ENCODE measurements around the gene METTL17.
A peak's percentile ranks its signal among the peaks of the same experiment; 100 is the strongest.
"Not testable (repeated sequence)": the region's sequence is repeated elsewhere in the genome, so short reads cannot be mapped to it uniquely, and the experiment has no call there.

METTL17 gene

GRCh38 chr14:20956376-20956976, 33.3 kb upstream of the METTL17 start:
- Histone ChIP-seq H3K36me3 (ENCODE audit: insufficient read depth, low read length) (no peaks in the 10 kb centered on the region), H3K9me2 (ENCODE audit: low read depth, low read length) (no peaks in the 10 kb centered on the region), H3K4me2 (ENCODE audit: low read length) (no peak overlapping the region), H3K9me3 (ENCODE audit: low read length) (no peaks in the 10 kb centered on the region), H3K9ac (ENCODE audit: low read length) (no peak overlapping the region), H3K27ac (ENCODE audit: low read depth, low read length, poor library complexity, severe bottlenecking) (no peak overlapping the region), H3K79me2 (ENCODE audit: insufficient read depth, low read length) (no peaks in the 10 kb centered on the region), H4K20me1 (ENCODE audit: insufficient read depth, low read length) (no peaks in the 10 kb centered on the region), H3K4me1 (ENCODE audit: insufficient read depth, low read length, severe bottlenecking) (peaks cover 6% of the 10 kb centered on the region), H3K27me3 (ENCODE audit: insufficient read depth, low read length) (no peaks in the 10 kb centered on the region), H2AFZ (ENCODE audit: low read length) (no peak overlapping the region), H3K4me3 (ENCODE audit: low read depth, low read length, poor library complexity, severe bottlenecking) (no peak overlapping the region), H3F3A (ENCODE audit: insufficient read depth, low read length) (no peaks in the 10 kb centered on the region)
- TF ChIP-seq CTCF (IDR thresholded peaks at IDR 0.05; ENCODE audit: low read length) (no peak), EZH2 (IDR thresholded peaks at IDR 0.05; ENCODE audit: borderline replicate concordance, low read length) (no peak)

- not testable (repeated sequence) for H3F3A ChIP-seq (ENCODE audit: insufficient read depth, low read length); H2AFZ ChIP-seq (ENCODE audit: low read length); H3K36me3 ChIP-seq (ENCODE audit: insufficient read depth, low read length); H3K4me1 ChIP-seq (ENCODE audit: insufficient read depth, low read length, severe bottlenecking); H3K9me3 ChIP-seq (ENCODE audit: low read length); H3K79me2 ChIP-seq (ENCODE audit: insufficient read depth, low read length); H3K27ac ChIP-seq (ENCODE audit: low read depth, low read length, poor library complexity, severe bottlenecking); H3K4me3 ChIP-seq (ENCODE audit: low read depth, low read length, poor library complexity, severe bottlenecking); H3K9me2 ChIP-seq (ENCODE audit: low read depth, low read length); H3K4me2 ChIP-seq (ENCODE audit: low read length); H4K20me1 ChIP-seq (ENCODE audit: insufficient read depth, low read length); H3K9ac ChIP-seq (ENCODE audit: low read length); H3K27me3 ChIP-seq (ENCODE audit: insufficient read depth, low read length)
Measured at GRCh38 chr14:20958946-20959345, 30.8 kb upstream of the METTL17 start.

GRCh38 chr14:20969336-20969735, 20.4 kb upstream of the METTL17 start:
- H3K4me2 ChIP-seq (ENCODE audit: low read length): no peak overlapping the region
- H3K27me3 ChIP-seq (ENCODE audit: insufficient read depth, low read length): no peaks in the 10 kb centered on the region
- no peak overlapping the region for H3K27ac ChIP-seq (ENCODE audit: low read depth, low read length, poor library complexity, severe bottlenecking)
- H3K4me1 ChIP-seq (ENCODE audit: insufficient read depth, low read length, severe bottlenecking): peaks cover 9% of the 10 kb centered on the region
- no peaks in the 10 kb centered on the region for H3K9me2 ChIP-seq (ENCODE audit: low read depth, low read length)
- H3K4me3 ChIP-seq (ENCODE audit: low read depth, low read length, poor library complexity, severe bottlenecking): no peak overlapping the region
- H2AFZ ChIP-seq (ENCODE audit: low read length): no peak overlapping the region
- no peaks in the 10 kb centered on the region for H3K36me3 ChIP-seq (ENCODE audit: insufficient read depth, low read length)
- no peaks in the 10 kb centered on the region for H4K20me1 ChIP-seq (ENCODE audit: insufficient read depth, low read length)
- H3K79me2 ChIP-seq (ENCODE audit: insufficient read depth, low read length): no peaks in the 10 kb centered on the region
- no peaks in the 10 kb centered on the region for H3K9me3 ChIP-seq (ENCODE audit: low read length)
- no peak overlapping the region for H3K9ac ChIP-seq (ENCODE audit: low read length)
- no peak for TF ChIP-seq CTCF (IDR thresholded peaks at IDR 0.05; ENCODE audit: low read length)
- TF ChIP-seq EZH2 (IDR thresholded peaks at IDR 0.05; ENCODE audit: borderline replicate concordance, low read length): no peak
- no peaks in the 10 kb centered on the region for H3F3A ChIP-seq (ENCODE audit: insufficient read depth, low read length)

GRCh38 chr14:20970647-20970982, 19.2 kb upstream of the METTL17 start:
- Histone ChIP-seq H3K4me2 (ENCODE audit: low read length) (peak overlapping the region; percentile 79), H3K79me2 (ENCODE audit: insufficient read depth, low read length) (no peaks in the 10 kb centered on the region), H4K20me1 (ENCODE audit: insufficient read depth, low read length) (no peaks in the 10 kb centered on the region), H3K4me1 (ENCODE audit: insufficient read depth, low read length, severe bottlenecking) (peaks cover 9% of the 10 kb centered on the region), H3K27me3 (ENCODE audit: insufficient read depth, low read length) (no peaks in the 10 kb centered on the region), H3K9ac (ENCODE audit: low read length) (peak overlapping the region; percentile 14; the same call in 1 of the 2 replicates), H3K4me3 (ENCODE audit: low read depth, low read length, poor library complexity, severe bottlenecking) (peak overlapping the region; percentile 63), H3K9me2 (ENCODE audit: low read depth, low read length) (no peaks in the 10 kb centered on the region), H2AFZ (ENCODE audit: low read length) (no peak overlapping the region), H3K9me3 (ENCODE audit: low read length) (no peaks in the 10 kb centered on the region), H3K27ac (ENCODE audit: low read depth, low read length, poor library complexity, severe bottlenecking) (no peak overlapping the region), H3K36me3 (ENCODE audit: insufficient read depth, low read length) (no peaks in the 10 kb centered on the region), H3F3A (ENCODE audit: insufficient read depth, low read length) (no peaks in the 10 kb centered on the region)
- TF ChIP-seq EZH2 (IDR thresholded peaks at IDR 0.05; ENCODE audit: borderline replicate concordance, low read length) (no peak), CTCF (IDR thresholded peaks at IDR 0.05; ENCODE audit: low read length) (no peak)
